Spleen (tissue), 11 donors: ENCODE measurements around the gene PPHLN1. TPM values are rescaled to one million over a fixed set of nuclear protein-coding genes. Genes with fewer than 3 reads are reported as not detected.
A peak's percentile ranks its signal among the peaks of the same experiment; 100 is the strongest.

Source experiments
- DNase-seq: peaks from one replicate; pipeline ENCODE4 v3.0.0-alpha.2; 2020
- H3K27ac ChIP-seq, 8 donors: fragments of 200-600 bp; sonication (generic) in 7 of 8; 1 replicate in 4 of 8; 2 replicates in 4 of 8; pipeline versions ENCODE4 v1.5.0 to v1.8.0; 2016 to 2021; ENCODE audit warnings: inconsistent platforms in 4 of 8, mild to moderate bottlenecking in 4 of 8, moderate library complexity in 1 of 8
- H3K27me3 ChIP-seq, 7 donors: fragments of 200-600 bp; sonication (generic) in 6 of 7; replicated peaks in 1 of 7; 1 replicate in 4 of 7; 2 replicates in 3 of 7; pipeline versions ENCODE4 v1.5.0 to v1.8.0; 2016 to 2021; ENCODE audit warnings: inconsistent platforms in 3 of 7, mild to moderate bottlenecking in 1 of 7
- H3K36me3 ChIP-seq, 6 donors: fragments of 200-600 bp; sonication (generic) in 5 of 6; 1 replicate in 4 of 6; 2 replicates in 2 of 6; pipeline versions ENCODE4 v1.5.0 to v1.8.0; 2016 to 2021; ENCODE audit warnings: inconsistent platforms in 2 of 6
- H3K4me1 ChIP-seq, 6 donors: fragments of 200-600 bp; sonication (generic) in 5 of 6; 1 replicate in 3 of 6; 2 replicates in 3 of 6; pipeline versions ENCODE4 v1.5.0 to v1.8.0; 2016 to 2021; ENCODE audit warnings: inconsistent platforms in 3 of 6
- H3K4me3 ChIP-seq, 8 donors: fragments of 200-600 bp; sonication (generic) in 7 of 8; 1 replicate in 4 of 8; 2 replicates in 4 of 8; pipeline versions ENCODE4 v1.5.0 to v1.8.0; 2016 to 2021; ENCODE audit warnings: inconsistent platforms in 4 of 8, mild to moderate bottlenecking in 4 of 8, moderate library complexity in 2 of 8
- H3K9me3 ChIP-seq, 8 donors: fragments of 200-600 bp; sonication (generic) in 7 of 8; 1 replicate in 4 of 8; 2 replicates in 4 of 8; pipeline versions ENCODE4 v1.5.0 to v1.8.0; 2016 to 2021; ENCODE audit warnings: inconsistent platforms in 4 of 8
- CTCF ChIP-seq, 11 experiments: fragments of 200-600 bp in 7 of 11; fragments of 450-650 bp in 4 of 11; sonication (generic) in 4 of 11; IDR thresholded peaks in 8 of 11; conservative IDR thresholded peaks in 3 of 11; 1 replicate in 7 of 11; 2 replicates in 4 of 11; pipeline versions ENCODE4 v1.4.0 to v1.8.0; 2016 to 2021; ENCODE audit warnings: antibody characterized with exemption in 11 of 11, inconsistent platforms in 4 of 11, mild to moderate bottlenecking in 1 of 11
- POLR2A ChIP-seq, 3 donors: fragments of 450-650 bp; IDR thresholded peaks; one replicate each; pipeline ENCODE4 v1.5.1; 2017; ENCODE audit warnings: antibody characterized with exemption in 3 of 3, mild to moderate bottlenecking in 1 of 3
- POLR2AphosphoS5 ChIP-seq, 3 donors: sonication (generic); formaldehyde crosslinking; IDR thresholded peaks; one replicate each; pipeline ENCODE4 v1.5.1; 2017; ENCODE audit warnings: antibody characterized with exemption in 3 of 3
- WGBS, 5 donors: extraction: QIAGEN DNeasy Blood & Tissue Kit in 3 of 5; methylation state at CpG; one replicate each; pipeline versions ENCODE4 v1.1.5 to v1.1.7; 2013 to 2018; 5-methylcytosine and 5-hydroxymethylcytosine counted together
- intact Hi-C: fragments of 100-400 bp; cut with DNase I; formaldehyde crosslinking; loops from one replicate; pipeline ENCODE4 v1.15.0; 2023; ENCODE audit warnings: low total_unique reads
- polyA plus RNA-seq, 3 donors: library from polyadenylated mRNA; stranded (reverse); fragments of 200-250 nt; gene quantifications; one replicate each; pipeline ENCODE4 v1.2.1, GENCODE V29; 2013
- total RNA-seq, 7 donors: library from RNA; depleted of rRNA in 3 of 7; stranded (reverse); fragments of >200 nt in 3 of 7; fragmentation: NEBNext Ultra II Directional in 4 of 7; extraction: Animal tissue kit (Norgen Biotek cat#: 25700) in 4 of 7; gene quantifications; one replicate each; pipeline versions ENCODE4 v1.1.0 to v1.2.1, GENCODE V29; 2016 to 2021
- donor health status: healthy with polysubstance abuse.
- donor health status: DM: no; HTN: no; CAD: no; lungs with moderate emphysema.
- donor health status: DM: no; HTN: no; CAD: no.
- donor health status: Bipolar disorder and iron deficiency.
- donor health status: healthy.
- donor health status: DM: no; HTN: no; CAD: no.
- donor health status: DM: yes; HTN: yes; CAD: no.

PPHLN1 gene
- total and polyA plus RNA-seq, 10 donors: 39.6 to 103 (median 65.2) TPM

DNA sequence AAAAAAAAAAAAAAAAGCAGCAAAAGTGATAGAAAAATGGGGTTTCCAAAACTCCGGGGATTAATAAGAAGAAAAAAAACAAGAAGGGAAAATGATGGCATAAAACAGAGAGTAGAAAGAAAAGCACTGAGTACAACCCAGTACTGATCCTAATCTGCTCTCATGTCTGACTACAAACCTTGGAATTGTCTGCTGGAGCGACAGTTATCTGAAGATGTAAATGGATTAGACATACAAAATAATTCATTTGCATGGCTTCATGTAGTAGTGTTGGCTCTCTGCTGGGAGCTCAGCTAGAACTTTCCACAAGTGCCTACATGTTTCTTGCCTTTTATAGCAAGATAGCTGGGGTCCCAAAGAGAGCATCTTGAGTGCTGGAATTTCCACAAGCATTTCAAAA is 34.3 kb upstream of the PPHLN1 start:
- no peak overlapping the region for H3K4me3 ChIP-seq
- DNase-seq: no peak
- H3K36me3 ChIP-seq: no peaks in the 10 kb centered on the region
- peaks cover 0 to 7% (median 0%) of the 10 kb centered on the region in 8 donors for H3K9me3 ChIP-seq
- no peak overlapping the region for H3K27ac ChIP-seq
- WGBS, 5 donors: 86 to 100% (median 95%) methylated on average over 2 of the region's 2 CpGs
- H3K4me1 ChIP-seq: no peaks in the 10 kb centered on the region
- no peaks in the 10 kb centered on the region for H3K27me3 ChIP-seq
- intact Hi-C loops: no loop called here
- TF ChIP-seq POLR2A (IDR thresholded peaks at IDR 0.05): no peak
- no peak for TF ChIP-seq POLR2AphosphoS5 (IDR thresholded peaks at IDR 0.05)
- TF ChIP-seq CTCF (IDR thresholded peaks at IDR 0.05 in 8 of 11, conservative IDR thresholded peaks at IDR 0.05 in 3 of 11): no peak

GRCh38 chr12:42296503-42297109 is 29.4 kb upstream of the PPHLN1 start:
- H3K4me1 ChIP-seq: no peaks in the 10 kb centered on the region
- no peak overlapping the region for H3K4me3 ChIP-seq
- intact Hi-C loops: no loop called here
- H3K27ac ChIP-seq: no peak overlapping the region
- WGBS, 5 donors: 79 to 93% (median 89%) methylated on average over 5 of the region's 5 CpGs
- no peaks in the 10 kb centered on the region for H3K27me3 ChIP-seq
- H3K36me3 ChIP-seq: no peaks in the 10 kb centered on the region
- DNase-seq: no peak
- TF ChIP-seq POLR2AphosphoS5 (IDR thresholded peaks at IDR 0.05) (no peak), CTCF (IDR thresholded peaks at IDR 0.05 in 8 of 11, conservative IDR thresholded peaks at IDR 0.05 in 3 of 11) (peak in 5 of 11 experiments; percentile 12 to 41 (median 25)), POLR2A (IDR thresholded peaks at IDR 0.05) (no peak)
- H3K9me3 ChIP-seq: peaks cover 0 to 8% (median 0%) of the 10 kb centered on the region in 8 donors

DNA sequence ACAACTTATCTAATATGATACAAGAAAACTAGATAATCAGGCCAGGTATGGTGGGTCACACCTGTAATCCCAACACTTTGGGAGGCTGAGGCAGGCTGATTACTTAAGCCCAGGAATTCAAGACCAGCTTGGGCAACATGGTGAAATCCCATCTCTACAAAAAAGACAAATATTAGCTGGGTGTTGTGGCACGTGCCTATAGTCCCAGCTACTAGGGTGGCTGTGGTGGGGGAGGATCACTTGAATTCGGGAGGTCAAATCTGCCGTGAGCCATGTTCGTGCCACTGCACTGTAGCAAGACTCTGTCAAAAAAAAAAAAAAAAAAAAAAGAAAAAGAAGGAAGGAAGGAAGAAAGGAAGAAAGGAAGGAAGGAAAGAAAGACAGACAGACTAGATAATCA is 27.1 kb upstream of the PPHLN1 start:
- intact Hi-C loops: no loop called here
- Histone ChIP-seq H3K36me3 (no peaks in the 10 kb centered on the region), H3K27ac (no peak overlapping the region), H3K4me1 (no peaks in the 10 kb centered on the region), H3K4me3 (no peak overlapping the region), H3K9me3 (peaks cover 0 to 8% (median 0%) of the 10 kb centered on the region in 8 donors), H3K27me3 (no peaks in the 10 kb centered on the region)
- DNase-seq: no peak
- TF ChIP-seq POLR2A (IDR thresholded peaks at IDR 0.05) (no peak), POLR2AphosphoS5 (IDR thresholded peaks at IDR 0.05) (no peak), CTCF (IDR thresholded peaks at IDR 0.05 in 8 of 11, conservative IDR thresholded peaks at IDR 0.05 in 3 of 11) (no peak)
- 78 to 86% (median 82%) methylated on average over 4 of the region's 4 CpGs for WGBS, 5 donors

DNA sequence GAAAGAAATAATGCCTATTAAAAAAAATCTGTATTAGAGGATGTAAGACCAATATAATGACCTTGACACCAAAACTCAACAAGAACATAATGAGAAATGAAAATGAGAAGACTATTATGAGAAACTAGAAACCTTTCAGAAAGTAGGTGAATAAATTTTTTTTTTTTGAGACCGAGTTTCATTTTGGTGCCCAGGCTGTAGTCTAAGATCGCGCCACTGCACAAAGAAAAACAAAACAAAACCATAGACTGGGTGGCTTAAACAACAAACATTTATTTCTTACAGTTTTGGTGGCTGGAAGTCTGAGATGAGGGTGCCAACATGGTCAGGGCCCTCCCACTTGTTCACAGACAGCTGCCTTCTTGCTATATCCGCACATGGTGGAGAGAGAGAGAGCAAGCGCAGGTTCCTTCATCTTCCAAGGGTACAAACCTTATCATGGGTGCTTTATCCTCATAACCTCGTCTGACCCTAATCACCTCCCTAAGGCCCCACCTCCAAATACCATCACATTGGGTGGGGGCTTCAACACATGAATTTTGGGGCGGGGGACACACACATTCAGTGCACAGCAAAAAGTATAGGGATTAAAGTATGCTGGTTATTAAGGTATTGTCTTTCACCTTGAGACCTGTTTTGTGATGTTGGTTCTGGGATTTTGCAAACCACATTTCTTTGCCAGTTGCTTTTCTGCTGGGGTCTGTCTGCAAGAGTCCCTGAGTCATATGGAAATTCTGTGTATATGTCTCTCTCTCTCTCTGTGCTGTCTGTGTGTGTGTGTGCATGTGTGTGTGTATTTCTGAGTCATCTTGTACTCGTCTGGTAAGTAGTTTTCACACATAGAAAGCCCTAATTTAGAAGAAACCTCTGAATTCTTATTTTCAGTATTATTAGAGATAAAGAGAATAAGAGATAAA is 26.3 kb upstream of the PPHLN1 start:
- TF ChIP-seq CTCF (IDR thresholded peaks at IDR 0.05 in 8 of 11, conservative IDR thresholded peaks at IDR 0.05 in 3 of 11): no peak
- TF ChIP-seq POLR2AphosphoS5 (IDR thresholded peaks at IDR 0.05): no peak
- TF ChIP-seq POLR2A (IDR thresholded peaks at IDR 0.05): no peak
- Histone ChIP-seq H3K9me3 (peaks cover 0 to 8% (median 0%) of the 10 kb centered on the region in 8 donors), H3K4me3 (no peak overlapping the region), H3K27ac (peak overlapping the region in 2 of 8 donors; percentile 11 to 39), H3K36me3 (no peaks in the 10 kb centered on the region), H3K4me1 (no peaks in the 10 kb centered on the region), H3K27me3 (no peaks in the 10 kb centered on the region)
- 67 to 79% (median 70%) methylated on average over 8 of the region's 8 CpGs for WGBS, 5 donors
- intact Hi-C loops: no loop called here
- DNase-seq: no peak
